Psoas muscle (tissue), 8 donors: ENCODE measurements around the gene CTDP1. TPM values are rescaled to one million over a fixed set of nuclear protein-coding genes. Genes with fewer than 3 reads are reported as not detected.
A peak's percentile ranks its signal among the peaks of the same experiment; 100 is the strongest.

Experiments
- ATAC-seq, 4 donors: fragments of 200-7000 bp; cut with Tn5 transposase; one replicate each; pipeline ENCODE4 v1.9.1; 2020; ENCODE audit warnings: moderate library complexity in 3 of 4, mild to moderate bottlenecking in 2 of 4
- DNase-seq, 2 donors: peaks; one replicate each; pipeline ENCODE4 v3.0.0-alpha.2; 2020
- H3K27ac ChIP-seq: fragments of 200-600 bp; one replicate; pipeline ENCODE4 v1.8.0; 2022
- H3K27me3 ChIP-seq, 3 donors: fragments of 200-600 bp in 1 of 3; one replicate each; pipeline versions ENCODE4 v1.6.1 to v1.8.0; 2013 to 2022; ENCODE audit warnings: low read length in 2 of 3, mild to moderate bottlenecking in 2 of 3, moderate library complexity in 1 of 3; ENCODE audit not compliant: insufficient read depth in 3 of 3
- H3K36me3 ChIP-seq, 2 donors: fragments of 200-600 bp in 1 of 2; one replicate each; pipeline versions ENCODE4 v1.6.1 to v1.8.0; 2013 to 2022; ENCODE audit warnings: low read depth in 1 of 2, mild to moderate bottlenecking in 1 of 2, moderate library complexity in 1 of 2; ENCODE audit not compliant: insufficient read depth in 1 of 2
- H3K4me1 ChIP-seq: fragments of 200-600 bp; one replicate; pipeline ENCODE4 v1.8.0; 2022
- H3K4me3 ChIP-seq: fragments of 200-600 bp; one replicate; pipeline ENCODE4 v1.8.0; 2022; ENCODE audit warnings: mild to moderate bottlenecking
- H3K9me3 ChIP-seq: fragments of 200-600 bp; one replicate; pipeline ENCODE4 v1.8.0; 2022
- WGBS, 3 donors: extraction: QIAGEN DNeasy Blood & Tissue Kit; methylation state at CpG; one replicate each; pipeline versions ENCODE4 v1.1.6 to v1.1.7; 2013; 5-methylcytosine and 5-hydroxymethylcytosine counted together
- intact Hi-C, 2 donors: fragments of 100-400 bp; cut with DNase I; formaldehyde crosslinking; loops; one replicate each; pipeline versions ENCODE4 v1.11.0 to v1.14.2; 2022
- polyA plus RNA-seq, 3 donors: library from polyadenylated mRNA; stranded (reverse); fragments of 200-250 nt; gene quantifications; one replicate each; pipeline ENCODE4 v1.2.3, GENCODE V29; 2013
- total RNA-seq, 4 donors: library from RNA; stranded (reverse); fragmentation: NEBNext Ultra II Directional in 2 of 4; extraction: Animal tissue kit (Norgen Biotek cat#: 25700) in 2 of 4; gene quantifications; one replicate each; pipeline versions ENCODE4 v1.2.1 to v1.2.4, GENCODE V29; 2021 to 2023
- TF ChIP-seq, protein P1 (sequence below): fragments of 200-600 bp; IDR thresholded peaks from one replicate; pipeline ENCODE4 v1.8.0; 2022; ENCODE audit warnings: antibody characterized with exemption
- donor health status: healthy with polysubstance abuse.
- donor health status: DM: no; HTN: no; CAD: no; lungs with moderate emphysema.
- donor health status: Bipolar disorder and iron deficiency.
- donor health status: healthy.
- donor health status: DM: yes; HTN: yes; CAD: no.
- donor health status: DM: no; HTN: no; CAD: no.
- donor health status: DM: no; HTN: no; CAD: no.
- donor health status: DM: yes; HTN: yes; CAD: no.

The CTDP1 gene
- total and polyA plus RNA-seq, 7 donors = 7.6 to 21.6 (median 12.4) TPM

DNA sequence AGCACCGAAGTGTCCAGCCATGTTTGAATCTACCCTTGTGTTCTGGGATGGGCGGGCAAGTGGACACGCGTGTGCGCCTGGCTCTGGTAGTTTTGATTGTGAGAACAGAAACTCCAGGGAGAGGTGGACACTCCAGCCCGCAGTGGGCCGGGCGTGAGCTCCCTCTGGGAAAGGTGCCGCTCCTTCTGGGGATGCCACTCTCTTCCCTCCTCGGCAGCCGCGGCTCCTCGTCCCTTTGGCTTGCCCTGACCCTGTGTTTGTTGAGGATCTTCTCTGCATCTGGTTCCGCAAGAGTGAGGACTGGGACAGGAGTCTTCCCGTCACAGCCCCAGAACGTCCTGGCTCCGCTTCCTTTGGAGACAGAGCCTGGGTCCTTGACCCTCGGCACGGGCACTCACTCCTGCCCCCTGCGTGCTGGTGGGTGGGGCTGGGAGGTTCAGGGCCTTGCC lies 1.3 kb downstream of the CTDP1 start:
- Histone ChIP-seq H3K9me3 (no peaks in the 10 kb centered on the region), H3K27me3 (no peaks in the 10 kb centered on the region), H3K36me3 (peaks cover 0 to 10% of the 10 kb centered on the region in 2 donors), H3K4me3 (peak overlapping the region; percentile 74), H3K27ac (peak overlapping the region; percentile 97), H3K4me1 (peaks cover 26% of the 10 kb centered on the region)
- 63 to 68% (median 65%) methylated on average over 20 of the region's 20 CpGs for WGBS, 3 donors
- ATAC-seq (no peak), DNase-seq (no peak)
- intact Hi-C loops = loop anchor here in 1 of 2 donors (10.0 kb wide), 1 partner anchor 354 kb away; the partner anchor contains the start of gene RBFA
- TF ChIP-seq, protein P1, sequence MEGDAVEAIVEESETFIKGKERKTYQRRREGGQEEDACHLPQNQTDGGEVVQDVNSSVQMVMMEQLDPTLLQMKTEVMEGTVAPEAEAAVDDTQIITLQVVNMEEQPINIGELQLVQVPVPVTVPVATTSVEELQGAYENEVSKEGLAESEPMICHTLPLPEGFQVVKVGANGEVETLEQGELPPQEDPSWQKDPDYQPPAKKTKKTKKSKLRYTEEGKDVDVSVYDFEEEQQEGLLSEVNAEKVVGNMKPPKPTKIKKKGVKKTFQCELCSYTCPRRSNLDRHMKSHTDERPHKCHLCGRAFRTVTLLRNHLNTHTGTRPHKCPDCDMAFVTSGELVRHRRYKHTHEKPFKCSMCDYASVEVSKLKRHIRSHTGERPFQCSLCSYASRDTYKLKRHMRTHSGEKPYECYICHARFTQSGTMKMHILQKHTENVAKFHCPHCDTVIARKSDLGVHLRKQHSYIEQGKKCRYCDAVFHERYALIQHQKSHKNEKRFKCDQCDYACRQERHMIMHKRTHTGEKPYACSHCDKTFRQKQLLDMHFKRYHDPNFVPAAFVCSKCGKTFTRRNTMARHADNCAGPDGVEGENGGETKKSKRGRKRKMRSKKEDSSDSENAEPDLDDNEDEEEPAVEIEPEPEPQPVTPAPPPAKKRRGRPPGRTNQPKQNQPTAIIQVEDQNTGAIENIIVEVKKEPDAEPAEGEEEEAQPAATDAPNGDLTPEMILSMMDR = no peak

DNA sequence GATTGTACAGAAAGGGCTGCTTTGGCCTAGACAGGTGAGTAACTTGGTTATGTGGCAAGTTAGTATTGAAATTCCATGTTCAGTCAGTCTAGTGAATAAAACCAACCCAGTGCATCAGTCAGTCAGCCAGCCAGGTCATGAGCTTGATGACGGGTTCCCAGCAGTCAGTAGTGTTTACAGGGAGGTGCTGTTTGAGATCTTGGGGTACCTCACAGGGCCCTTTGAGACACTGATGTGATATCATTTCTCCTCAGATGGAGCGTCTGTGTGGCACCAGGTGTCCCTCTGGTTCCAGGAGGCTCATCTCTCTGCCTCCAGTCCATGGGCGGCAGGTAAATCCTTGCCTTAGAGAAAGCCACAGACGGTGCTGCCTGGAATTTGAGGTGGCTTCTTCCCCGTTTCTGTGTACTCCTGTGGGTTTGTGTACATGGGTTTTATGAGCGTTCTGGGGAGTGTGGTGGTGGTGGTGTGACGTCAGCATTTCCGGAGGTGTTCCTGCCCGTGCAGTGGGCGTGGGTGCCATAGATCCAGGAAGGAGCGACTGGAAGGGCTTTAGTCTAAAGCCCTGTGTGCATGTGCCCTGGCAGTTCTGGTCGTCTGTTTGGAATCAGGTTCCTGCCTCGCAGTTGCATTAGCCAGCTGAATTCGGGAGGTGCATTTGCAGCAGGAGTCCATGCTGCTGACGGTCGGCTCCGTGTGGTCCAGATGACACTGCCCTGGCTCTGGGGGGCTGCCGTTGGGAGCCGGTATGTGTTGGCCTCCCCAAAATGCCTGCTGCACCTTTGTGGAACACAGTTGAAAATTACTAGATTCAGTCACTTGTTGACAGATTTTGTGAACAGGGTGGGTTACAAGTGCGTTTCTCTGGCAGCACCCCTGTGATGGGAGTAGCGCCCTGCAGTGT lies 2.1 kb downstream of the CTDP1 start:
- H3K27ac ChIP-seq = no peak overlapping the region
- H3K4me1 ChIP-seq = peaks cover 26% of the 10 kb centered on the region
- WGBS, 3 donors = 81 to 83% (median 82%) methylated on average over 21 of the region's 21 CpGs
- DNase-seq (no peak), ATAC-seq (no peak)
- no peaks in the 10 kb centered on the region for H3K9me3 ChIP-seq
- H3K36me3 ChIP-seq = peaks cover 0 to 5% of the 10 kb centered on the region in 2 donors
- TF ChIP-seq, protein P1 = no peak
- intact Hi-C loops = loop anchor here in 1 of 2 donors (10.0 kb wide), 1 partner anchor 353 kb away; the partner anchor contains the start of gene RBFA
- no peaks in the 10 kb centered on the region for H3K27me3 ChIP-seq
- peak overlapping the region; percentile 74 for H3K4me3 ChIP-seq

DNA sequence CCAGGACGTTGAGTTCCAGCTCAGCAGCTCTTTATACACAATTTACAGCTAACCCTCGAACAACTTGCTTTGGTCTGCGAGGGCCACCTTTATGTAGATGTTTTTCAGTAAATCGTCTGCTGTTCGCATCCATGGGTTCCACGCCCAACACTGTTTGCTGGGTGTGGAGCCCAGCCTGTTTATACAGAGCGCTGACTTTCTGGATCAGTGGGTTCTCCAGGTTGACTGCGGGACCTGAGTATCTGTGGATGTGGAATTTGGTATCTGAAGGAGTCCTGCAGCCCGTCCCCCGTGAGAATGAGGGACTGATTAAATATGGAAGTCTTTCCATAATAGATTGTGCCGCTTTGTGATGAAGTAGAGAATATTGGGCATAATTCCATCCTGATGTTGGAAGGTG lies 2.9 kb downstream of the CTDP1 start:
- peaks cover 19% of the 10 kb centered on the region for H3K4me1 ChIP-seq
- TF ChIP-seq, protein P1 = no peak
- ATAC-seq = no peak

DNA sequence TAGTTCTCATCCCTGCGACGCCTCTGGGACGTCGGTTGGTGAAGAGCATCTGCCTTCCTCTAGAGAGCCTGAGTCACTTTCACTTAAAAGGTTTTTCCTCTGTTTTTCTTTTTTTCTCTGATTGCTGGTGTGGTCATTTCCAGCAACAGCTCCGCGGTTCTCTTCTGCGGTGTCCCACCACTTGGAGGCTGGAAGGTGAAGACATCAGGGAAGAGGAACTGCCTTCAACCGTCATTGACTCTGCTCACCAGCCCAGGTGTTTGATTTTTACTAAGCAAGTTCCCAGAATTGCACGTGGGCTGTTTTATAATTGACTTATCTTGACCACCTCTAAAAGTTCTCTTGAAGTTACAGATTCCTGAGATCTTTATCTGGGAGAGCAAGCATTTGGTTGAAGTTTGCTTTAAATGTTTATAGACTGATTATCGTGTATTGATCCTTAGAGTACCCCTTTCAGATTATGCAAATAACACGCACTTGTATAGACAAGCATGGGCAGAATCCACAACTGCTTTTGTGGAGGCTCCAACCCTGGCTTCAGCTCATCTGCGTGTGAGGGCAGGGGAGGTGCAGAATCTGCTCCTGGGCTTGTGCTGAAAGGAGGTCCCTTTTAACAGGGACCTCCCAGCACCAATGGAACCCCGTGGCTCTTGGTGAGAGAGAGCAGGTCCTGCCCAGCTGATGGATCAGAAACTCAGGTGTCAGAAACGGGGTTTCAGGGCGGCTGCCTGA lies 3.5 kb downstream of the CTDP1 start:
- Histone ChIP-seq H3K4me3 (no peak overlapping the region), H3K9me3 (no peaks in the 10 kb centered on the region), H3K27ac (no peak overlapping the region), H3K27me3 (no peaks in the 10 kb centered on the region), H3K36me3 (no peaks in the 10 kb centered on the region), H3K4me1 (peaks cover 18% of the 10 kb centered on the region)
- TF ChIP-seq, protein P1 = no peak
- WGBS, 3 donors = 78 to 83% (median 80%) methylated on average over 15 of the region's 15 CpGs
- intact Hi-C loops = loop anchor here in 1 of 2 donors (10.0 kb wide), 1 partner anchor 352 kb away; the partner anchor contains the start of gene RBFA
- DNase-seq = no peak
- no peak for ATAC-seq

More for the DNA sequence above, 2.9 kb downstream of the CTDP1 start:
- DNase-seq = no peak
- H3K9me3 ChIP-seq = no peaks in the 10 kb centered on the region
- WGBS, 3 donors = 85 to 90% (median 89%) methylated on average over 11 of the region's 11 CpGs
- H3K27ac ChIP-seq = no peak overlapping the region
- no peak overlapping the region for H3K4me3 ChIP-seq
- intact Hi-C loops = loop anchor here in 1 of 2 donors (10.0 kb wide), 1 partner anchor 352 kb away; the partner anchor contains the start of gene RBFA
- H3K36me3 ChIP-seq = peaks cover 0 to under 1% of the 10 kb centered on the region in 2 donors
- H3K27me3 ChIP-seq = no peaks in the 10 kb centered on the region
